HTERT RPE-1 (cell line): Measurements from ENCODE around the gene LRBA.

Experiments used
- in situ Hi-C: fragments of 300-500 bp; cut with MboI; formaldehyde crosslinking; loops from 4 replicates; pipeline ENCODE4 v1.14.3; 2020; ENCODE audit warnings: low sequenced_read_pairs

Gene LRBA

DNA sequence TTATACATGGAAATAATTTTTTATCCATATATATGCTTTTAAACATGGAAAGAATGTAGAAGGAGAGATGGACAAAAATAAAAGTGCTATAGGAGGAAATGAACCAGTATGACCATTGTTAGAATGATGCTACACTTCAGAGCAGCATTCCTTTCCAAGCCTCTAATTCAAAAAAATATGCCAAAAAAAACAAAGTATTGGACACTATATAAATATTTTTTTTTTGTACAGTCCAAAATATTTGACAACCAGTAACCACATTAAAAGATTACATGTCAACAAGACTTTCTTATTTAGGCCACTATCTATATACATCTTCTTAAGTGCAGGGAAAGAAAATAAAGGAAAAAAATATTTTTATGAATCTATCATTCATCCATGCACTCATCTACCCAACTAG lies 198.6 kb downstream of the LRBA start:
- in situ Hi-C loops, result no loop called here

DNA sequence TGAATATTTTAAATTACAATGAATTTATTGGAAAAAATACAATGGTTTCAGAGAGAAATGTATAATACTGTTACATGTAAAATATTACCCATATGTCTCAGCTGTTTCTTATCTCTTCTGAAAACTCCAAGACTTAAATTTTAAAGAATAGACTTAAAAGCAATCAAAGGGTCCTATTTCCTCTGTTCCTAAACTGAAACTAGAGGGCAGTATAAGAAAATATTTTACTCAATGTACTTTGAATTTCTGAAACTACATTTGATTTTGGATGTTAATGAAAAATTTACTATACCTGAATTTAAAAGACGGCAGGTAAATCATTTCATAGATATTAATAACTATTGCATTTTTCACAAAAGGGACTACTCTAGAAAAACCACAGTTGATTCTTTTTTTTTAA lies 200.2 kb downstream of the LRBA start:
- in situ Hi-C loops, result no loop called here

DNA sequence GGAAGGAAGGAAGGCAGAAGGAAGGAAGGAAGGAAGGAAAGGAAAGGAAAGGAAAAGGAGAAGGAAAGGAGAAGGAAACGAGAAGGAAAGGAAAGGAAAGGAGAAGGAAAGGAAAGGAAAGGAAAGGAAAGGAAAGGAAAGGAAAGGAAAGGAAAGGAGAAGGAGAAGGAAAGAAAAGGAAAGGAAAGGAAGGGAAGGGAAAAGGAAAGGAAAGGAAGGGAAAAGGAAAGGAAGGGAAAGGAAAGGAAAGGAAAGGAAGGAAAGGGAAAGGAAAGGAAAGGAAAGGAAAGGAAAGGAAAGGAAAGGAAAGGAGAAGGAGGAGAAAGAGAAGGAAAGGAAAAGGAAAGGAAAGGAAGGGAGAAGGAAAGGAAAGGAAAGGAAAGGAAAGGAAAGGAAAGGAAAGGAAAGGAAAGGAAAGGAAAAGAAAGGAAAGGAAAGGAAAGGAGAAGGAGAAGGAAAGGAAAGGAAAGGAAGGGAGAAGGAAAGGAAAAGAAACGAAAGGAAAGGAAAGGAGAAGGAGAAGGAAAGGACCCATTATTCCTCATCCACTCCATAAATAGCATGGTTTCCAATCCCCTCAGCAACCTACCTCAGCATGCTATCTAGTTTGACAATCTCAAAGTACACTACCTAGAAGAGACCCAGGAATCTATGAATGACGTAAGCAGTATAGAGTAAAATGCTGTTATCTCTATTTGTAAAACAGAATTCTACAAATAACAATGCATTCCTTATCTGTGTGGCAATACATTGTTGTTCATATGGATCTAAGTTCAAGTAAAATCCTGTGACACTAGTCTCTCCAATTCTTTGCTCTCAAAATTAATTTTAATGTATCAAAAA lies 209.7 kb downstream of the LRBA start:
- in situ Hi-C loops, result no loop called here

DNA sequence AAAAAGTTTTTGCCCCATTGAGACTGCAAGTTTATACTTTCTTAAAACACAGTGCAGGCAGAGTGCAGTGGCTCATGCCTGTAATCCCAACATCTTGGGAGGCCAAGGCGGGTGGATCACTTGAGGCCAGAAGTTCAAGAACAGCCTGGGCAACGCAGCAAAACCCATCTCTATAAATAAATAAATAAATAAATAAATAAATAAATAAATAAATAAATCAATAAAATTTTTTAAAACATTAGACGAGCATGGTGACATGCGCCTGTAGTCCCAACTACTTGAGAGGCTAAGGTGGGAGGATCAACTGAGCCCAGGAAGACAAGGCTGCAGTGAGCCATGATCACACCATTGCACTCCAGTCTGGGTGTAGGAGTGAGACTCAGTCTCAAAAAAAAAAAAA lies 213.3 kb downstream of the LRBA start:
- in situ Hi-C loops, result no loop called here

DNA sequence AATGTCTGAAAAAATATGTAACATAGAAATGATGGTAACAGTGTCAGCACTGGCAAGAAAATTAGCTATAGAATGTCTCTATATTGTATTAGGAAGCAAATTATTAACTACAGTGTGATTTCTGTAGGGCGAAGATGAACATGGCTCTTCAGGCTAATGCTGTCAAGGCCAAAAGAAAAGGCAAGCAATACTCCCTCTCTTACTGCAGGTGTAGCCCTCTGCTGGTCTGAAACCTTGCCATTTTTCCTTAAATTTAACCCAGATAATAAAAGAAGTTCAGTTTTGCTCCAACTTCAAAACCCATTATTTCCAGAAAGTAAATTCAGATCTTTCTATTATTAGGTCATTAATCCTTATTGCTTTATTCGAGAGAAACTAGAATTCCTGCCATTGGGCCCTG lies 215.9 kb downstream of the LRBA start:
- in situ Hi-C loops, result no loop called here

DNA sequence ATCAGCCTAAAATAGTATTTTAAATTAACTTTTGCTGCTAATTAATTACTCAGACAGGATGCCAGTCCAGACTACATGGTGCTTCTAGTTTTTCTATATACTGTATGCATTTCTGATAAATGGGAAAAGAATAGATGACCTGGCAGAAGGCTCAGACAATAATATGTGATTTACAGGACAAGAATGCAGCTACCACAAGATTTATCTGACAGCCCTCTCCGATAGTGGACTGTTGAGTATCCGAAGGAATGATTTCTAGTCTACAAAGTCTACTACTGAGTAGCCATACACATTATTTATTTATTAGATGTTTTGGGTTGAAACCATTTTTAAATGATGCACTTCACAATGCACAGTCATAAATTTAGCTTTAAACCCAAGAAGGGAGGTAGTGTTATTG lies 220.4 kb downstream of the LRBA start:
- in situ Hi-C loops, result no loop called here

DNA sequence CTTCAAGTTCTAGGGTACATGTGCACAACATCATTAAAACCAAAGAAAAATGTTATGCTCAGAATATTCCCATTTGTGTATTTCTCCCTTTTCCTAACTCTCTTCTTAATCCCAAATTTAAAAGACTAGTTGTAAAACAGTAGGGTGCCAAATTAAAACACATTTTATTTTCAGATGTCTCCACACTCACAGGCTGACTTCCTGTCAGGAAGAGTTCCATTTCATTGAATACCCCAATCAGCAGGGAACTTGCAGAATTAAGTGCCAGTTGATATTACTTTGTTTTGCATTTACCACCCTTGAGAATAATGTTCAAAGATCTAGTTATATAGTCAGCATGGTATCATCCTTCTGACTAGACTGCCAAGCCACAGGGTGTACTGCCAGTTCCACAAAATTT lies 225.2 kb downstream of the LRBA start:
- in situ Hi-C loops, result no loop called here

DNA sequence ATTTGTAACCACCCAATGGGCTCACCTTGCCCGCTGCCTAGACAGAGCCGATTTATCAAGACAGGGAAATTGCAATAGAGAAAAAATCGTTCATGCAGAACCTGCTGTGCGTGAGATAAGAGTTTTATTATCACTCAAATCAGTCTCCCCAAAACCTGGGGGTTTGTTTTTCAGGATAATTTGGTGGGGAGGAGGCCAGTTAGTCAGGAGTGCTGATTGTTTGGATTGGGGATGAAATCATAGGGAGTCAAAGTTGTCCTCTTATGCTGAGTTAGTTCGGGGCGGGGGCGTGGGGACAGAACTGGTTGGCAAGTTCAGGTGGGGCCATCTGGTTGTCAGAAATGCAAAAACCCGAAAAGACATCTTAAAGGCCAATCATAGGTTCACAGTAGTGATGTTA lies 230.1 kb downstream of the LRBA start:
- in situ Hi-C loops, result no loop called here

DNA sequence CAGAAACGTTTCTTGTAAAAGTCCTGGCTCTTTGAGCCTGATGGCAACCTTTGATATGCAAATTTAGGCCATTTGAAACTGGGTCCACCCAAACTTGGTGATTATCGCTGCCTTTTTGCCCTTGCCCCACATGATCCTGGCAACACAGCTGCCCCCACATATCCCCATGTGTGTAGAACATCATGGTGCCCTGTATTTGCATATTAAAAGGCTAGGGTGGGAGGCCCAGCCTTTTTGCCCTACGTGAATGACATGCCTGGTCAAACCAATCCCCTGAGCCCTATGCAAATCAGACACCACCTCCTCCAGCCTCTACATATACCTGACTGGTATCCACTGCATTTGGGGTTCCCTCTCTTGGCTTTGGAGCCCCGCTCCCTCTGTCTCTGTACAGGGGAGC lies 230.8 kb downstream of the LRBA start:
- in situ Hi-C loops, result no loop called here

DNA sequence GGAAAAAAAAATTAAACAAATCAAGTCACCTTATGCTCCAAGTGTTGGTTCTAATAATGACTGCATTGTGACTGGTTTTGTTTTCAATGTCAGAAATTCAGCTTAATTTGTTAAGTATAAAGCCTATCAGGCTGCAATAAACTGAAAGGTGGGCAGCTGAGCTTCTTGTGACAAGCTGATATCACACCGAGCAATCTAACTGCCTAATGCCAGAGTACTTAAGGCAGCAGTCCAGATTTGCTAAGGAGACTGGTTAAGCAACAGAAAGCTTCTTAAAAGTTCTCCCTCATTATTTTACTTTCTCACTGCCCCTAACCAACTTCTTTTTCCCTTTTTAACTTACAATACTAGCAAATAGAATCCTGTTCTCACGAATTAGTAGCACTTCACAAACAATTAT lies 232.2 kb downstream of the LRBA start:
- in situ Hi-C loops, result no loop called here

DNA sequence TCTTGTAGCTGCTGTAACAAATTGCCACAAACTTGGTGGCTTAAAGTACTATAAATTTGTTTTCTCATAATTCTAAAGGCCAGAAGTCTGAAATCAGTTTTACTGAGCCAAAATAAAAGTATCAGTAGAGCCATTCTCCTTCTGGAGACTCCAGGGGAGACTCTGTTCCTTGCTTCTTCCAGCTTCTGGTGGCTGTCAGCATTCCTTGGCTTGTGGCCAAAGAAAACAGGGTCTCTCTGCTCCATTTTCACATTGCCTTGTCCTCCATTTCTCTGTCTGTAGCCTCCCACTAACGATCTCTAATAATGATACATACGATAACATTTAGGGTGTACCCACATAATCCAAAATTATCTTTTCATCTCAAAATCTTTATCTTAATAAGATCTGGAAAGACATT lies 232.8 kb downstream of the LRBA start:
- in situ Hi-C loops, result no loop called here

DNA sequence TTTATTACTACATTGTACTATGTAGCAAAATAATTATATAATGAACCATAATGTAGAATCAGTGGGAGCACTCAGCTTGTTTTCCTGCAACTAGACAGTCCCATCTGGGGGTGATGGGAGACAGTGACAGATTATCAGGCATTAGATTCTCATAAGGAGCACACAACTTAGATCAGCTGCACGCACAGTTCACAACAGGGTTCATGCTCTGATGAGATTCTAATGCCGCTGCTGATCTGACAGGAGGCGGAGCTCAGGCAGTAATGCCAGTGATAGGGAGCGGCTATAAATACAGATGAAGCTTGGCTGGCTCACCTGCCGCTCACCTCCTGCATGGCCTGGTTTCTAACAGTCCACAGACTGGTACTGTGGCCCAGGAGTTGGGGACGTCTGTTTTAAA lies 233.9 kb downstream of the LRBA start:
- in situ Hi-C loops, result no loop called here

DNA sequence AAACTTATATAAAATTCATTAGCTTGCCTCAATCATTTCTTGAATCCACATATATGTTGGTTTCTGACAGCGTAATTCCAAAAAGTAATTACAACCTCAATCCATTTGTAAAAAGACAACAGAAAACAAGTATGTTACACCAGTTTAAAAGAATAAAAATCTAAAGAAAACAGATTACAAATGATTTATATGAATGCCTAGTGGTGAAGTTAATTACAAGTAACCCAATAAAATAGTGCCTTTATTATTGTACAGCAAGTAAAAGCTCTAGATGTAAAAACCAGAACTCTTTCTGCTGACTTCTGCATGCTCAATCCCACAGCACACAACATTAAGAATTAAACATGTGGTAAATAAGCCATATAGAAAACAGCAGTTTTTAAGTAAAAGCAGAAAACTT lies 235.4 kb downstream of the LRBA start:
- in situ Hi-C loops, result no loop called here

DNA sequence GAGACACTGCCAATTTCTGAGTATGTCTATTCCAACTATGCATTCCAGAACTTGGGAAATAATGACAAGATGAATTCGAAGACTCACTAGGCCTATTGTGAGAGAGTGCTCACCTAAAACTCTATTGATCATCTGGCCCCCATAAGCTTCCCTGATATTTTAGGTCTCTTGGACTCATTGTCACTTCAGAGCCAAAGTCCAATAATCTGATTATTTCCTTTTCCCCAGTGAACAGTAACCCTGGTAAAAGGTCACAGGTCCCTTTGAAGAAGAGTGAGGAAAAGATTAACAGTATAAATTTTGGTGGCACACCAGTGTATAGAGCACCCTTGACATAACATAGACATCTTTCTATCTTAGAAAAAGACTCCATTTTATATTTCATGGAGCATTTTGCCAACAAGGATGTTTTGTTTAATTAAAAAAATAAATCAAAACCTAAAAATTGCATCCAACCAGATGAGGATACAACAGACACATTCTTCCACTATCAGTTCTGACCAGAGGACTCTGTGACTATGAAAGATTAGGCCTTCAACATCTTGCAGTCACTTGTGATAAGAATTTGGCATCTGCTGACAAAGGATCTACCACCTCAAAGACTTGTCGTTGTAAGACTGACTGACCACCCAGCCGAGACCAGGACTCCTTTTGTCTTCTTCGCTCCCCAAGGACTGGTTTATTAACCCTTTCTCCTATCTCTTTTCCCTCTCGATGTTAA lies 241.2 kb downstream of the LRBA start:
- in situ Hi-C loops, result no loop called here

DNA sequence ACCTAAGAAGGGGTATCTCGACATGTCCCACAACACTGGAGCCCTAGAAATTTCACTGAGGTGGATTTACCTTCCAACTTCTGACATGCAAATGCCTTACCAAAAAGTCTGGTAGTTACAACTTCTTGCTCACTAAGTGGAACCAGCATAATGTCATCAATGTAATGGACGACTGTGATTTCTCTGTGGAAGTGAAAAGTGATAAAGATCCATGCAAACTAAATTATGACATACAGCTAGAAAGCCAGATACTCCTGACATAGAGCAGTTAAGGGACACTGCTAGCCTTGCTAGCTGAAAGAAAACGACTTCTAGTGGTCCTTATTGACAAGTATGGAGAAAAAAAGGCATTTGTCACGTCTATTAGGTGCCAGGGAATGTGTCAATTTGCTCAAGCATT lies 242.1 kb downstream of the LRBA start:
- in situ Hi-C loops, result no loop called here

DNA sequence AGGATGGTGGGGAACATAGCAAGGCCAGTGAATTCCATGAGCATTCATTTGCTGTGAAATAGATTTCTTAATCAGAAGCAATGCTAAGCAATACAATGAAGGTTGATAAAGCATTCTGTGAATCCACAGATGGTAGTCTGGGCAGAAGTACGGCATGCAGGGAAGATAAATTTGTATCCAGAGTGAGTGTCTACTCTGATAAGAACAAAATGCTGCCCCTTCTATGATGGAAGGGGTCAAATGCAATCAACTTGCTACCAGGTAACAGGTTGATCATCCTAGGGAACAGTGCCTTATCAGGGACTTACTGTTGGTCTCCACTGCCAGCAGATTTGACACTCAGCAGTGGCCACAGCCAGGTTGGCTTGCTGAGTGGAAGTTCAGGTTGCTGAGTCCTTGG lies 243.7 kb downstream of the LRBA start:
- in situ Hi-C loops, result no loop called here

DNA sequence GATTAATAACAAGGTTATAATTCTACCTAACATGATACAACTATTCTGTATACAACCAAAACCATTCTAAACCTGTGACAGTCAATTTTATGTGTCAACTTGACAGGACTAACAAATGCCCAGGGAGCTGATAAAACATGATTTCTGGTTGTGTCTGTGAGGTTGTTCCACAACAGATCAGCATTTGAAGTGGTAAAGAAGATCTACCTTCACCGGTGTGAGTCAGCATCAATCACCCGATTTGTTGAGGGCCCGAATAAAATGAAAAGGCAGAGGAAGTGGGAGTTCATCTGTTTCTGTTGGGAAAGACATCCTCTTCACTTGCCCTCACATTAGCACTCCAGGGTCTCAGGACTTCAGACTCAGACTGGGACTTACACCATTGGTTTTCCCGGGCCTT lies 245.2 kb downstream of the LRBA start:
- in situ Hi-C loops, result no loop called here

DNA sequence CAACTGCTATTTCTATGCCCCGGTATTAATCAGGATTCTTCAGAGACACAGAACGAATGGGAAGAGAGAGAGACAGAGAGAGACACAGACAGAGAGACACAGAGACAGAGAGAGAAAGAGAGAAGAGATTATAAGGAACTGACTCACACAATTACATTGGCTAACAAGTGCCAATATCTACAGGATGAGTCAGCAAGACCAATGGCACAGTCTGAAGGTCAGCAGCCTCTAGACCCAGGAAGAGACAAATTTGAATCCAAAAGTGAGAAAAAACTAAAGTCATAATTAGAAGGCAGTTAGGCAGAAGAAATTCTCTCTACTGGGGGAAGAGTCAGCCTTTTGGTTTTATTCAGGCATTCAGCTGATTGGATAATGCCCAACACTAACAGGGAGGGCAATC lies 245.8 kb downstream of the LRBA start:
- in situ Hi-C loops, result no loop called here

DNA sequence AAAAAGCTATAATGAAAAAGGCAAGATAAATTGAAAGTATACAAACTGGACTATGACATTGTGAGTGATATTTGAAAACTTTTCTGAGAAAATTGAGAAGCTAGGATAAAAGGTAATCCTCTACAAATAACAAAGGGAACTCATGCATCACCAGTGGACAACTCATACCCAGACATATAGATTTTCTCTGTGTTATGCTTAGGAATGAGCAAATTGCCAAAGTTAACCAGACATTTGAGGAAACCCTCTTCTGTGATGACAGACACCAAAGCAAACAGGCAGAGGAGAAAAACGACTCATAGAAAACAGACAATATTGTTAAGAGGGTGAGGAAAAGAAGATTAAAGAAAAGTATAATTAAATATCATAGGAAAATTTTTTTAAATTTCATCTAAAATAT lies 246.6 kb downstream of the LRBA start:
- in situ Hi-C loops, result no loop called here

DNA sequence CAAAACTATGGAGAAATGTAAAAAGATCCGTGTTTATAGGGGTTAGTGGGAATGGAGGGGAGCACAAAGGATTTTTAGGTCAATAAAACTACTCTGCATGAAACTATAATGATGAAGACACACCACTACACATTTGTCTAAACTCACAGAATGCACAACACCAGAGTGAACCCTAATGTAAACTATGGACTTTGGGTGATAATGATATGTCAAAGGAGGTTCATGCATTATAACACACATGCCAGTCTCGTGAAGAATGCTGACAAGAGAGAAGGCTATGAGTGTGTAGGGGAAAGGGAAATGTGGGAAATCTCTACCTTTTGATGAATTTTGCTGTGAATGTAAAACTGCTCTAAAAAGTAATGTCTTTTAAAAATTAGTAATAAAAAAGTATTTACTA lies 249.9 kb downstream of the LRBA start:
- in situ Hi-C loops, result no loop called here

DNA sequence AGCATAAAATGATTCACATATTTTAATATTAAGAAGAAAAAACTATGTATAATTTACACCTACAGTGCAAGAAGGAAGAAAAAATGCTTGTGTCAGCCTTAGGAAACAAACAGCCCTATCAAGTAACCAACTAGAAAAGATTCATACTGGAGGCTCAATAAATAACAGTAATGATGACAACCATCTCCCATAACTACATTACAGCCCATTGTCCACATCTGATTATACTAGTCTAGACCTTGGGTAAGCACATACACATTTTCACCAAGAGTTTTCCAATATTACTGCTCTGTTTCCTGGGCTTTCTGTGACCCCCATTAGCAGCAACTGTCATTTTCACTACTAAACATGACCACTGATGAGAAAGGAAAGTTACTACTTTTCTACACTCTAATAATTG lies 263.4 kb downstream of the LRBA start:
- in situ Hi-C loops, result no loop called here

DNA sequence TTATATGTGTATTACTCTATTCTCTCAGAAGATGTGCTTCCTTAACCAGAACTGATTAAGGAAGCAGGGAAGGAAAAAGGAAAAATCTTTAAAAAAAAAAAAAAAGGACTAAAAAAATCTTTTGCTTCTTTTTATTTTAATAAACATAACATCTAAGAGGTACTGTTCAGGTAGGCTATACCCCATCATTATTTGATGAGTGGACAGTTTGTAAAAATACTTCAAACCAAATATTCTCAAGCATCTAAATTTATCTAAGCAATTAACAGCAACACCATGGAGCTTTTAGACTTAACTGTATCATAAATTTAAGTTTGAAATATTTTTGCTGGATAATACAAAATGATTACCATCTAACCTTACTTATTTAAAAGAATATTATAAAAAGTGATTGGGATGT lies 264.3 kb downstream of the LRBA start:
- in situ Hi-C loops, result no loop called here

DNA sequence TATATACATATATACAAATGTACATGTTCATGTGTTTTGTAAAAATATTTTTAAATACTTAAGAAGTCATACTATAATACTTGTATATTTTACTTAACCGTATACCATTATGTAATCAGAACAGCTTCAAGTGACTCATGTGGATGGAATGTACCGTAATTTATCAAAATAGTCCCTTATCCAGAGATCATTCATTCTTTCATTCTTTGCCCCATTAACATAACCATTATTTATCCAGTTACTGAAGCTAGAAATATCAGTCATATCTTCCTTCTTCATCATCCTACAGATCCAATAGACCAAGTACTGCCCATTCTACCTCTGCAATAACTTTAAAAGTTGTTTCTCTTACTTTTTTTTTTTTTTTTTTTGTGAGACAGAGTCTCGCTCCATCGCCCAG lies 268.9 kb downstream of the LRBA start:
- in situ Hi-C loops, result no loop called here
